GM21825 (cell line): Measurements from ENCODE around the gene TSPAN15.
"Not testable (repeated sequence)": the region's sequence is repeated elsewhere in the genome, so short reads cannot be mapped to it uniquely, and the experiment has no call there.

Experiments used
- ATAC-seq: cut with Tn5 transposase; IDR thresholded peaks from one replicate; pipeline ENCODE4 v1.9.1; 2021; ENCODE audit warnings: mild to moderate bottlenecking, moderate library complexity; ENCODE audit not compliant: unreplicated experiment

Gene TSPAN15

GRCh38 chr10:69533658-69534057 lies 82.4 kb downstream of the TSPAN15 start:
- no peak for ATAC-seq

GRCh38 chr10:69536521-69536920 lies 85.3 kb downstream of the TSPAN15 start:
- not testable (repeated sequence) for ATAC-seq

- no peak for ATAC-seq
Observed at GRCh38 chr10:69537449-69537848, 86.2 kb downstream of the TSPAN15 start.

- ATAC-seq: no peak
Observed at GRCh38 chr10:69538461-69538860, 87.2 kb downstream of the TSPAN15 start.

GRCh38 chr10:69541463-69541862 lies 90.2 kb downstream of the TSPAN15 start:
- ATAC-seq: no peak

- no peak for ATAC-seq
Observed at GRCh38 chr10:69549959-69550358, 98.7 kb downstream of the TSPAN15 start.

GRCh38 chr10:69552268-69552667 lies 101.0 kb downstream of the TSPAN15 start:
- no peak for ATAC-seq

GRCh38 chr10:69553328-69553727 lies 102.1 kb downstream of the TSPAN15 start:
- ATAC-seq: no peak

GRCh38 chr10:69554611-69555010 lies 103.3 kb downstream of the TSPAN15 start:
- ATAC-seq: no peak
